Bronchial epithelial cell (primary cell): ENCODE data around the gene TBC1D22A. TPM values are rescaled to one million over a fixed set of nuclear protein-coding genes. Genes with fewer than 3 reads are reported as not detected.

ENCODE experiments used
- DNase-seq: peaks from one replicate; pipeline ENCODE4 v3.0.0-alpha.2; 2010; ENCODE audit warnings: low read depth
- FAIRE-seq: peaks from 2 replicates; lab custom pipeline; 2011; peaks lifted over from hg19 to GRCh38; lab: Jason Lieb, UNC
- H3K27me3 ChIP-seq: 2 replicates; pipeline ENCODE4 v1.5.1; 2011; ENCODE audit warnings: low read length; ENCODE audit not compliant: control insufficient read depth, insufficient read depth
- H3K36me3 ChIP-seq: 2 replicates; pipeline ENCODE4 v1.5.1; 2011; ENCODE audit warnings: low read length; ENCODE audit not compliant: control insufficient read depth, insufficient read depth
- H3K4me3 ChIP-seq: 2 replicates; pipeline ENCODE4 v1.5.1; 2011; ENCODE audit warnings: mild to moderate bottlenecking, low read depth, low read length, control low read depth
- CTCF ChIP-seq: IDR thresholded peaks from 2 replicates; pipeline ENCODE4 v1.5.1; 2011; ENCODE audit warnings: mild to moderate bottlenecking, moderate library complexity, low read length, control low read depth, inconsistent platforms; ENCODE audit not compliant: insufficient read depth, severe bottlenecking
- total RNA-seq: library from RNA; depleted of rRNA; stranded (reverse); fragments of >200 nt; gene quantifications from 2 replicates; pipeline ENCODE4 v1.2.1, GENCODE V29; 2014

The TBC1D22A gene
- total RNA-seq, 1 donor from 2014 or later: 10.0 TPM

- Histone ChIP-seq H3K4me3 (no peak overlapping the region), H3K36me3 (no peaks in the 10 kb centered on the region), H3K27me3 (no peaks in the 10 kb centered on the region)
- DNase-seq: no peak
- FAIRE-seq: no peak
- TF ChIP-seq CTCF: no peak
Measured at GRCh38 chr22:47190957-47191670, 428.7 kb downstream of the TBC1D22A start.

- no peak for FAIRE-seq
- H3K27me3 ChIP-seq: no peaks in the 10 kb centered on the region
- H3K36me3 ChIP-seq: no peaks in the 10 kb centered on the region
- no peak for TF ChIP-seq CTCF
- no peak for DNase-seq
- no peak overlapping the region for H3K4me3 ChIP-seq
Measured at GRCh38 chr22:47191671-47192650, 429.5 kb downstream of the TBC1D22A start.

- FAIRE-seq (no peak), DNase-seq (no peak)
- Histone ChIP-seq H3K4me3 (no peak overlapping the region), H3K27me3 (no peaks in the 10 kb centered on the region), H3K36me3 (no peaks in the 10 kb centered on the region)
- no peak for TF ChIP-seq CTCF
Measured at GRCh38 chr22:47192651-47193437, 430.4 kb downstream of the TBC1D22A start.

- H3K27me3 ChIP-seq: no peaks in the 10 kb centered on the region
- no peak for TF ChIP-seq CTCF
- H3K4me3 ChIP-seq: no peak overlapping the region
- no peak for DNase-seq
- no peak for FAIRE-seq
- no peaks in the 10 kb centered on the region for H3K36me3 ChIP-seq
Measured at GRCh38 chr22:47193606-47194329, 431.3 kb downstream of the TBC1D22A start.

GRCh38 chr22:47194476-47195155 is 432.2 kb downstream of the TBC1D22A start:
- H3K27me3 ChIP-seq: no peaks in the 10 kb centered on the region
- no peak overlapping the region for H3K4me3 ChIP-seq
- no peak for DNase-seq
- FAIRE-seq: peak; percentile 18
- H3K36me3 ChIP-seq: no peaks in the 10 kb centered on the region
- TF ChIP-seq CTCF: no peak
